Neural progenitor cell (in vitro differentiated cells): ENCODE results near the gene HNF4A. TPM values are rescaled to one million over a fixed set of nuclear protein-coding genes. Genes with fewer than 3 reads are reported as not detected.

Experiments
- DNase-seq: peaks from one replicate; pipeline ENCODE4 v3.0.0-alpha.2; 2016; ENCODE audit warnings: low spot score
- H2AFZ ChIP-seq: fragments of 200-600 bp; sonication (generic); replicated peaks from 2 replicates; pipeline ENCODE4 v1.6.1; 2016; ENCODE audit warnings: antibody characterized with exemption
- H3F3A ChIP-seq: fragments of 200-600 bp; sonication (generic); 2 replicates; pipeline ENCODE4 v1.6.1; 2016; ENCODE audit warnings: antibody characterized with exemption, low read depth
- H3K27ac ChIP-seq: fragments of 200-600 bp; sonication (generic); 2 replicates; pipeline ENCODE4 v1.5.1; 2016; ENCODE audit warnings: mild to moderate bottlenecking
- H3K27me3 ChIP-seq: fragments of 200-600 bp; sonication (generic); 2 replicates; pipeline ENCODE4 v1.6.1; 2016; ENCODE audit warnings: mild to moderate bottlenecking, moderate library complexity
- H3K36me3 ChIP-seq: fragments of 200-600 bp; sonication (generic); 2 replicates; pipeline ENCODE4 v1.5.1; 2016
- H3K4me1 ChIP-seq: fragments of 200-600 bp; sonication (generic); 2 replicates; pipeline ENCODE4 v1.6.1; 2016; ENCODE audit warnings: mixed run types
- H3K4me2 ChIP-seq: fragments of 200-600 bp; sonication (generic); 2 replicates; pipeline ENCODE4 v1.6.1; 2016
- H3K4me3 ChIP-seq: fragments of 200-600 bp; sonication (generic); 2 replicates; pipeline ENCODE4 v1.5.1; 2016
- H3K79me2 ChIP-seq: fragments of 200-600 bp; sonication (generic); 2 replicates; pipeline ENCODE4 v1.6.1; 2016; ENCODE audit warnings: low read depth
- H3K9ac ChIP-seq: fragments of 200-600 bp; sonication (generic); 2 replicates; pipeline ENCODE4 v1.6.1; 2016
- H3K9me3 ChIP-seq: fragments of 200-600 bp; sonication (generic); 2 replicates; pipeline ENCODE4 v1.5.1; 2016; ENCODE audit warnings: low read depth
- H4K20me1 ChIP-seq: fragments of 200-600 bp; sonication (generic); 2 replicates; pipeline ENCODE4 v1.6.1; 2016; ENCODE audit warnings: low read depth
- H3K27ac Mint-ChIP-seq: 3 replicates; pipeline ENCODE4 v1.8.0; 2021; ENCODE audit warnings: mixed read lengths
- H3K27me3 Mint-ChIP-seq: 2 replicates; pipeline ENCODE4 v1.8.0; 2022; ENCODE audit warnings: low read depth, mild to moderate bottlenecking, inconsistent platforms, moderate library complexity, mixed read lengths; ENCODE audit not compliant: insufficient read depth
- H3K36me3 Mint-ChIP-seq: 3 replicates; pipeline ENCODE4 v1.8.0; 2021; ENCODE audit warnings: mixed read lengths
- H3K4me1 Mint-ChIP-seq: 3 replicates; pipeline ENCODE4 v1.8.0; 2021; ENCODE audit warnings: mixed read lengths
- H3K4me3 Mint-ChIP-seq: 3 replicates; pipeline ENCODE4 v1.8.0; 2021; ENCODE audit warnings: mild to moderate bottlenecking, moderate library complexity, mixed read lengths
- H3K9me3 Mint-ChIP-seq: 3 replicates; pipeline ENCODE4 v1.8.0; 2020; ENCODE audit warnings: mixed read lengths
- EZH2 ChIP-seq: fragments of 200-600 bp; sonication (generic); IDR thresholded peaks from 2 replicates; pipeline ENCODE4 v1.6.1; 2017; ENCODE audit warnings: antibody characterized with exemption, mild to moderate bottlenecking, moderate library complexity
- EZH2phosphoT487 ChIP-seq: fragments of 200-600 bp; sonication (generic); IDR thresholded peaks from 2 replicates; pipeline ENCODE4 v1.6.1; 2017; ENCODE audit warnings: antibody characterized with exemption
- total RNA-seq: library from RNA; depleted of rRNA; stranded (reverse); fragments of >200 nt; gene quantifications from 2 replicates; pipeline ENCODE4 v1.2.3, GENCODE V29; 2015; ENCODE audit warnings: low replicate concordance
- TF ChIP-seq, protein P1 (sequence below): fragments of 200-600 bp; sonication (generic); IDR thresholded peaks from 2 replicates; pipeline ENCODE4 v1.5.1; 2017; ENCODE audit warnings: antibody characterized with exemption, mild to moderate bottlenecking

The HNF4A gene
- total RNA-seq, 1 donor from 2014 or later, result 1.6 TPM

DNA sequence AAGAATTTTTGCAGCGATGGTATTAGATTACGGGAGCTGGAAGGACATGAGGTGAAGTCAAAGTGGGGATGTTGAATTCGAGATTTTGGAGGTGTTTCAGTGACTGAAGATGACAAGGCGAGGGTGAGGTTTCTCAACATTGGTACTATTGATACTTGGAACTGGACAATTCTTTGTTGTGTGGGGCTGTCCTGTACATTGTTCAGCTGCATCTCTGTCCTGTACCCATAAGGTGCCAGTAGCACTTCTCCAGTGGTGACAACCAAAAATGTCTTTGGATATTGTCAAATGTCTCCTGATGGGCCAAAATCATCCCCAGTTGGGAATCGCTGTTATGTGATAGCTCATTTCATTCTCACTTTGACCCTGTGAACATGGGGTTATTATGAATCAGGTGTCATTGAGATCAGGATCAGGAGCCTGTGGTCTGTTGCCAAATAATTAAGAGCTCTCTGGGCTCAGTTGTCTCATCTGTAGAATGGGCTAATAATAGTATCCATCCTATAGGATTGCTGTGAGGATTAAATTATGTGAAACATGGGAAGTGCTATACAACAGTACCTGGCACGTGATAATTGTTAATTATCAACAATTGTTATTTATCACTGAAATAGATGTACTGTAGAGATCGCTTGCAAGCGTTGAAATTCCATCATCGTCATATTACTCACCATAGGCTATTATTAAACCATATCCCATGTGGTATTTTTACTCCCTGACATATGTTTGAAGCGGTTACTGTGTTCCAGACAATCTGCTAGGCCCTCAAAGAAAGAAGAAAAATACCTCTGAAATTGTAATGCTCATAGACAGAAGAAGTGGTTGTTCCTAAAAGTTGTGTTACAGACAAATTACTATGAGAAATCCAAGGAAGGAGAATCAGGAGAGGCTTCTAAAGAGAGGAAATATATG lies 71.6 kb downstream of the HNF4A start:
- H3K27ac Mint-ChIP-seq, result no peak overlapping the region
- H3K4me2 ChIP-seq, result no peak overlapping the region

DNA sequence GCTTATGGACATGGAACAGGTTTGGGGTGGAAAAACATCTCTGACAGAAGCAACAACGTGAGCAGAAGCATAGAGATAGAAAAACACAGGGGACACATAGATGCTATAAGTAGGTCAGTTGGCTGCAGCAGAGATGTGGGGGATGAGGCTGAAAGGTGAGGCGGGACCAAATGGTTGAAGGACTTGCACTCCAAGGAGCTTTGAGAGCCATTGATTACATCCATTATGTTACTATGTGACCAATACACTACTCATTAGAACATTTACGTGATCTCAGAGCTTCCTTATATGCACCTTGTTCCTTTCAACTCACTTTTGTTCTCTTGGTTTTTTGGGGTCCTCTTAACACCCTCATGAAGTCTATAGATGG lies 72.3 kb downstream of the HNF4A start:
- Histone ChIP-seq H3F3A (no peaks in the 10 kb centered on the region), H3K79me2 (no peaks in the 10 kb centered on the region), H3K27ac (no peak overlapping the region), H3K4me1 (no peaks in the 10 kb centered on the region), H3K9me3 (no peaks in the 10 kb centered on the region), H3K27me3 (peaks cover 7% of the 10 kb centered on the region), H3K36me3 (no peaks in the 10 kb centered on the region), H2AFZ (no peak overlapping the region), H3K4me3 (no peak overlapping the region), H4K20me1 (no peaks in the 10 kb centered on the region), H3K9ac (no peak overlapping the region), H3K4me2 (no peak overlapping the region)
- peaks cover 3% of the 10 kb centered on the region for H3K27me3 Mint-ChIP-seq
- no peak overlapping the region for H3K4me3 Mint-ChIP-seq
- H3K27ac Mint-ChIP-seq, result no peak overlapping the region
- no peaks in the 10 kb centered on the region for H3K36me3 Mint-ChIP-seq
- no peaks in the 10 kb centered on the region for H3K9me3 Mint-ChIP-seq
- no peak for DNase-seq
- H3K4me1 Mint-ChIP-seq, result no peaks in the 10 kb centered on the region
- TF ChIP-seq EZH2phosphoT487 (no peak), EZH2 (no peak)
- TF ChIP-seq, protein P1, sequence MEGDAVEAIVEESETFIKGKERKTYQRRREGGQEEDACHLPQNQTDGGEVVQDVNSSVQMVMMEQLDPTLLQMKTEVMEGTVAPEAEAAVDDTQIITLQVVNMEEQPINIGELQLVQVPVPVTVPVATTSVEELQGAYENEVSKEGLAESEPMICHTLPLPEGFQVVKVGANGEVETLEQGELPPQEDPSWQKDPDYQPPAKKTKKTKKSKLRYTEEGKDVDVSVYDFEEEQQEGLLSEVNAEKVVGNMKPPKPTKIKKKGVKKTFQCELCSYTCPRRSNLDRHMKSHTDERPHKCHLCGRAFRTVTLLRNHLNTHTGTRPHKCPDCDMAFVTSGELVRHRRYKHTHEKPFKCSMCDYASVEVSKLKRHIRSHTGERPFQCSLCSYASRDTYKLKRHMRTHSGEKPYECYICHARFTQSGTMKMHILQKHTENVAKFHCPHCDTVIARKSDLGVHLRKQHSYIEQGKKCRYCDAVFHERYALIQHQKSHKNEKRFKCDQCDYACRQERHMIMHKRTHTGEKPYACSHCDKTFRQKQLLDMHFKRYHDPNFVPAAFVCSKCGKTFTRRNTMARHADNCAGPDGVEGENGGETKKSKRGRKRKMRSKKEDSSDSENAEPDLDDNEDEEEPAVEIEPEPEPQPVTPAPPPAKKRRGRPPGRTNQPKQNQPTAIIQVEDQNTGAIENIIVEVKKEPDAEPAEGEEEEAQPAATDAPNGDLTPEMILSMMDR, result no peak

More for the DNA sequence above, 71.6 kb downstream of the HNF4A start:
- no peak overlapping the region for H2AFZ ChIP-seq
- Mint-ChIP-seq H3K36me3 (no peaks in the 10 kb centered on the region), H3K9me3 (no peaks in the 10 kb centered on the region), H3K4me1 (no peaks in the 10 kb centered on the region), H3K27me3 (peaks cover 3% of the 10 kb centered on the region), H3K4me3 (no peak overlapping the region)
- H3K36me3 ChIP-seq, result no peaks in the 10 kb centered on the region
- no peaks in the 10 kb centered on the region for H3K9me3 ChIP-seq
- no peak for TF ChIP-seq EZH2
- TF ChIP-seq, protein P1, result no peak
- TF ChIP-seq EZH2phosphoT487, result no peak
- H3K27ac ChIP-seq, result no peak overlapping the region
- no peaks in the 10 kb centered on the region for H3F3A ChIP-seq
- no peak overlapping the region for H3K4me3 ChIP-seq
- no peaks in the 10 kb centered on the region for H3K4me1 ChIP-seq
- peaks cover 7% of the 10 kb centered on the region for H3K27me3 ChIP-seq
- DNase-seq, result no peak
- H3K9ac ChIP-seq, result no peak overlapping the region
- no peaks in the 10 kb centered on the region for H4K20me1 ChIP-seq
- H3K79me2 ChIP-seq, result no peaks in the 10 kb centered on the region

DNA sequence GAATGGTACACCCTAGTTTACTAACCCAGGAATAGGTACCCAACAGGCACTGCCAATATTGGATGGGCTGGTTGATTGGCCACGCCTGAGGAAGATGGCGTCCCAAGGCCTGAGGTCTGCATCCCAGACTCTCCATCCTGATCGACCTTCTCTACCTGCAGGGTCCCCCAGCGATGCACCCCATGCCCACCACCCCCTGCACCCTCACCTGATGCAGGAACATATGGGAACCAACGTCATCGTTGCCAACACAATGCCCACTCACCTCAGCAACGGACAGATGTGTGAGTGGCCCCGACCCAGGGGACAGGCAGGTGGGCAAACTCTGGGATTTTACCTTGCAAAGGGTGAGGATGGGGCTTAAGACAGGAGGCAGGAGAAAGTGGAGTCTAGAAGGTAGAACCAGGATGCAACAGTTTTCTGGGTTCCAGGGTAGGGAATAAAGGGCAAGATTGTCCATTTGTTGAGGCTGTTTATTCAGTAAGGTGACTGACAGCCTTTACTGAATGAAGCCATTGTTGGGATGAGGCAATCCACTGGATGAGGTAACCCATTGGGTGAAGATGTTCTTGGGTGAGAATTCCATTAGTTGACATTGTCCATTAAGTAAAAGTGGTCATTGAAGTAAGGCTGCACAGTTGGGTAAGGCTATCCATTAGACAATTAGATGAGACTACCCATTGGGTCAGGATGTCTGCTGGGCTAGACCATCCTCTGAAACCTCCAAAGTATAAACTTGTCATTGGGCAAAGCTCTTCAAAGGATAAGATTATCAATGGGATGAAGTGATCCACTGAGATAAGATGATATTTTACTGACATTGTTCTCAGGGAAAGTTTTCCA lies 72.9 kb downstream of the HNF4A start:
- Histone ChIP-seq H3K27me3 (peaks cover 7% of the 10 kb centered on the region), H3K36me3 (no peaks in the 10 kb centered on the region), H3K4me3 (no peak overlapping the region), H3K27ac (no peak overlapping the region), H3K9ac (no peak overlapping the region), H3K79me2 (no peaks in the 10 kb centered on the region), H3K4me2 (no peak overlapping the region), H3K4me1 (no peaks in the 10 kb centered on the region), H2AFZ (no peak overlapping the region), H4K20me1 (no peaks in the 10 kb centered on the region), H3F3A (no peaks in the 10 kb centered on the region), H3K9me3 (no peaks in the 10 kb centered on the region)
- no peak overlapping the region for H3K4me3 Mint-ChIP-seq
- no peaks in the 10 kb centered on the region for H3K36me3 Mint-ChIP-seq
- no peaks in the 10 kb centered on the region for H3K9me3 Mint-ChIP-seq
- peaks cover 3% of the 10 kb centered on the region for H3K27me3 Mint-ChIP-seq
- TF ChIP-seq, protein P1, result no peak
- no peak for TF ChIP-seq EZH2phosphoT487
- DNase-seq, result no peak
- no peak overlapping the region for H3K27ac Mint-ChIP-seq
- H3K4me1 Mint-ChIP-seq, result no peaks in the 10 kb centered on the region
